ENCODE results near the gene ARFRP1.

GRCh38 chr20:63741354-63741675 lies 33.5 kb upstream of the ARFRP1 start:
- TF ChIP-seq, protein P1, sequence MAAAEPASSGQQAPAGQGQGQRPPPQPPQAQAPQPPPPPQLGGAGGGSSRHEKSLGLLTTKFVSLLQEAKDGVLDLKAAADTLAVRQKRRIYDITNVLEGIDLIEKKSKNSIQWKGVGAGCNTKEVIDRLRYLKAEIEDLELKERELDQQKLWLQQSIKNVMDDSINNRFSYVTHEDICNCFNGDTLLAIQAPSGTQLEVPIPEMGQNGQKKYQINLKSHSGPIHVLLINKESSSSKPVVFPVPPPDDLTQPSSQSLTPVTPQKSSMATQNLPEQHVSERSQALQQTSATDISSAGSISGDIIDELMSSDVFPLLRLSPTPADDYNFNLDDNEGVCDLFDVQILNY (CRISPR knock-in tag; IDR thresholded peaks at IDR 0.05), result no peak
- TF ChIP-seq ZNF263 (CRISPR knock-in tag; IDR thresholded peaks at IDR 0.05; ENCODE audit: low read depth) (no peak), CTCF (IDR thresholded peaks at IDR 0.05) (no peak), EMX1 (CRISPR knock-in tag; IDR thresholded peaks at IDR 0.05) (no peak), ZBTB43 (CRISPR knock-in tag; IDR thresholded peaks at IDR 0.05) (no peak), FOXK1 (CRISPR knock-in tag; IDR thresholded peaks at IDR 0.05) (no peak), ZNF232 (CRISPR knock-in tag; IDR thresholded peaks at IDR 0.05) (no peak), SP1 (CRISPR knock-in tag; conservative IDR thresholded peaks at IDR 0.05) (no peak)
